ENCODE results near the gene CXorf51A. TPM values are rescaled to one million over a fixed set of nuclear protein-coding genes. Genes with fewer than 3 reads are reported as not detected.
A peak's percentile ranks its signal among the peaks of the same experiment; 100 is the strongest.
"Not testable (repeated sequence)": the region's sequence is repeated elsewhere in the genome, so short reads cannot be mapped to it uniquely, and the experiment has no call there.

CXorf51A gene
- not detected for total RNA-seq

GRCh38 chrX:146814644-146815043 lies at the start of gene CXorf51A:
Gene CXorf51A (minus strand): TSS chrX:146814744. CDS start chrX:146814723, 21 bp downstream.
- DNase-seq (ENCODE audit: low spot score), result not testable (repeated sequence)

GRCh38 chrX:146863566-146863965 lies 49.0 kb upstream of the CXorf51A start:
- DNase-seq (ENCODE audit: low spot score) (no peak), ATAC-seq (ENCODE audit: low FRiP score) (no peak)
- TF ChIP-seq CTCF (IDR thresholded peaks at IDR 0.05), result no peak

More at GRCh38 chrX:146814644-146815043, at the start of gene CXorf51A:
- ATAC-seq (ENCODE audit: low FRiP score), result not testable (repeated sequence)

- TF ChIP-seq CTCF (IDR thresholded peaks at IDR 0.05), result no peak
- no peak for ATAC-seq (ENCODE audit: low FRiP score)
- DNase-seq (ENCODE audit: low spot score), result no peak
Measured at GRCh38 chrX:146854281-146854680, 39.7 kb upstream of the CXorf51A start.

GRCh38 chrX:146831994-146832393 lies 17.4 kb upstream of the CXorf51A start:
- no peak for TF ChIP-seq CTCF (IDR thresholded peaks at IDR 0.05)
- DNase-seq (ENCODE audit: low spot score) (no peak), ATAC-seq (ENCODE audit: low FRiP score) (peak; percentile 19)

- not testable (repeated sequence) for ATAC-seq (ENCODE audit: low FRiP score)
Measured at GRCh38 chrX:146809471-146809870, 5.1 kb downstream of the CXorf51A start, which contains the start of gene CXorf51B. Gene CXorf51B (plus strand): TSS chrX:146809771. CDS start chrX:146809792, 21 bp downstream.

More at GRCh38 chrX:146809471-146809870, 5.1 kb downstream of the CXorf51A start, which contains the start of gene CXorf51B:
- DNase-seq (ENCODE audit: low spot score), result not testable (repeated sequence)

Other genes with a start within 250 kb of the CXorf51A start
- gene CXorf51B, start 5.0 kb downstream of the CXorf51A start, total RNA-seq, result not detected